DMS153 treated with DMSO at 0.1 percent for 48 hours (cell line): Measurements from ENCODE around the gene CXCR3.

Source experiments
- DNase-seq: peaks from one replicate; lab custom pipeline; 2025; ENCODE audit not compliant: unreplicated experiment; lab: John Stamatoyannopoulos, UW

Gene CXCR3

DNA sequence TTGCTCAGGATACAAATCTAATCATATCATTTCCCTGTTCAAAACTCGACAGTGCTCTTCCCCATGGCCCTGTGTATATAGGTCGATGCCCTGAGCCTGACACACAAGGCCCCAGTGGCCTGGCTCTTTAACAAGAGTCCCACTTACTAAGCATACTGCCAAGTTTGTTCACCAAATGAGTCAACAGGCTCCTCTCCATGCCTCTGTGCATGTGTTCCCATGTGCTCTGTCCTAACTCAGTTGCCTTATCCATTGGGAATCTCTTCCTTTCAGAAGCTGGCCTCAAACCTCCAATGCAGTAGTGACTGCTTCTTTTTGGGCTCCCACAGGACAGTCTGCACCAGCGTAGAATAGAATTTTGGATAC lies 18.9 kb upstream of the CXCR3 start:
- DNase-seq: no peak

DNA sequence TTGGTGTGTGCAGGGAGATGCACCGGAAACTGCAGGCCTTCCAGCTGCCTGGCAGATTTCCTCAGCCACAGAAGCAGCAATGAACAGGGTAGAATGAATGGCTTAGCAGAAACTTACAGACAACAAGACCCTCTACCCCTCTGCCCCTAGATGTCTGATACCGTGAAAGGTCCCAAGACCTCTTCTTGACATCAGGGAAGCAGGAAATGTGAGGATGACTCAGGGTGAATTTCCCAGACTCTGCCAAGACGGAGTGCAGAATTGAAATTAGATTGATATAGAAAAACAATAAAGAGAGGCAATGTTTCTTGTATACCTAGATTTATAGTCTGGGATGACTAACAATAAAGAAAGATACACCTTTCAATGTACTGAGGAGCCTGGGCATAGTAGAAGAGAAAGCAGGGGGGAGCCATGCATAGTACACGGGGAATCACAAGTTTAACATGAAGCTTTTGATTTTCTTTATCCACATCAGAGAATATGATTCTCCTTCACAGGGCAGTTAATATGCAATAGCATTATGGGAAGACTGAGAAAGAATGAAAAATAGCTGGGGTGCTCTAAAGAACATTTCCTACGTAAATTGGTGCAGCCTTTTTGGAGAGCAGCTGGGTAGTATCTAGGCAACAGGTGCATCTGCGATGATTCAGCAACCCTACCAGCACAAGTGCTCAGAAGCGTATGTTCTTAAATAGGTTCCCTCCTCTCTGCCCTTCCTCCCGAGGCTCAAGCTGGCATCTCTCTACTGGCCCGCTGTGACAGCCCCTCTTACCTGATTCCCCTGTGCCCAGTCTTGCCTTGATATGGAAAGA lies 18.3 kb upstream of the CXCR3 start:
- no peak for DNase-seq

DNA sequence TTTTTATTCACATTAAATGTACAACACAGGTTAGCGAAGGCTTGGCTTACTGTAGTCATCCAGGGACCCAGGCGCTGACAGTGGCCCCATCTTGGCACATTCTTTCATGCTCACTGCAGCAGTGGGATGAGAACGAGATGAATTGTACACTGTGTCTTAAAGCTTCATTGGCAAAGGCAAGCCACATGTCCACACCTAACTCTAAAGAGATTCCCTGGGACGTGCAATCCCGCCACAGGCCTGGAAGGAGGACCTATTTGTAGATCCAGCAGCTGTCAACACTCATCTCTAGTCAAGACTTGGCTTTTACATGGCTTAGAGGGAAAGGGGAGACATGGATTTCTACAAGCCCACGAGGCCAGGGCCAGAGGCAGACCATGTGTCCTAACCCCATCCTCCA lies 16.1 kb upstream of the CXCR3 start:
- no peak for DNase-seq

DNA sequence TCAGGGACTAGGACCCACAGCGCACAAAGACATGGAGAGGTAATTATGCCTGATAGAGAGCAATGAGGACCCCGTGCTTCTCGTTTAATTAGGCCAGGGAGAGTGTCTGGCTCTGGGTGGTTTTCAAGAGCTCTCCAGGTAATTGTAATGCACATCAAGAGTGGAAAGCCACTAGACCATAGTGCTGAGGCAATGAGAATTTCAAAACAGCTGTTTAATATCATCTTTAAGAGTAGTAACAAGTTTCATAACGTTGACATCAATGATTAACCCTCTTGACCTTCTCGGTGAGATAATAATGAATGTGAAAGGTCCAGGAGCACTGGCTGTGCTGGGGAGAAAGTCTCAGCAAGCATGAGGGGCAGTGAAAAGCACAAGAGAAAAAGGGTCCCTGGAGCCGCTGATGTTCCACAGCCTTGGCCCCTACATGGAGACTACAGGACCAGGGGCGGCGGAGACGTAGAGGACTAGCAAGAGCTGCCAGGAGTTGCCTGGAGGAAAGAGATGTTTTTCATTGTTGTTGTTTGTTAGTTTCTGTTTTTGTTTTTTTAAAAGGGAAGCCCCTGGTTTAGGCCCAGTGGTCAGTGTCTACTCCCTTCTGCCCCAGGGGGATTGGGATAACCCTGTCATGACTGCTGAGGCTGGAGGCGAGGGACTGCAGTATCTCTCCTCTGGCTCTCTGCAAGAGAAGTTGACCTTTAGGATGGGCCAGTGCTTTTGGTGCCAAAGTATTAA lies 14.8 kb upstream of the CXCR3 start:
- no peak for DNase-seq

DNA sequence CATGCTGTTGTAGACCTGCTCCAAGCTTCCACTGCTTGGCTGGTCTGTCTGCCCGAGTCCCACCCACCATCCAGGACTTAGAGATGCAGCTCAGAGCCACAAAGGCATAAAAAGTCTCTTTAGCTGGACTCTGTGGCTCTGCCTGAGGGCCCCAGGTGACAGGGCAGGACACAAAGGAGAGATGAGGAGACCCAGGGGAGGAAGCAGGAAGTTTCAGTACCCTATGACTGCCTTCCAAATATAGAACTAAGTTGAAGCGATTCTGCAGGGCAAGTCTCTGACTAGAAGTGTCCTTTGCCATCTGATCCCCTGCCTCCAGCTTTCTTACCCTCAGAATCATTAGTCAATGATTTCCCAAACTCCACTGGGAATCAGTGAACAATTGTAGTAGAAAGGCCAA lies 11.2 kb upstream of the CXCR3 start:
- DNase-seq: no peak

DNA sequence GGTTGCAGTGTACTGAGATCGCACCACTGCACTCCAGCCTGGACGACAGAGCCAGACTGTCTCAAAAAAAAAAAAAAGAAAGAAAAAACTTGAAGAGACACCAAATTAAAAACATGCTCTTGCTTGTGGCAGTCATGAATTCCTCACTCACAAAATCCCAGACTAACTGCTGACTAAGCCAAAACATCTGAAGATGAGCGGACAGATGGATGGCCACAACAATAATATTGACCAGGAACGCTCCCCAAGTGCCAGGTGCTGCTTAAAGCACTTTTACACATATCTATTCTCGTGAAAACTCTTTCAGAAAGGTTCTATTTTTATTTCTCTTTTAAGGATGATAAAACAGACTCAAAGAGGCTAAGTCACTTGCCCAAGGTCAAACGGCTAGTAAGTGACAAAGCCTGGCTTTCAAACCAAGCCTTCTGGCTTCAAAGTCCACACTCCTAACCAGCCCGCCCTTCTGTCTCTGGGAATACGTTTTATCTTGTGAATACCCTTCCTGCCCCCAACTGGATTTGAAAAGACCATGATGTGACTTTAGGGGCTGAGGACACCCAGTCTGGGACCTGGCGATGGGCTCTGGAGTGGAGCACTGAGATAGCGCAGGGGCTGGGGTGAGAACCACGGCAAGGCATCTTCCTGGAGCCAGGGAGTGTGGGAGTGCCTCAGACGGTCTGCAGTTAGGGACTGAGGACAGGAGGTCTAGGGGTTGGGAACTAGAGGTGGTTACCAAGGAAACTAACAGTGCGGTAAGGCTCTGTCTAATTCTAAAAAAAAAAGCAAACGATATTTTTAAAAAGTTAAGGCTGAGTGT lies 9.5 kb upstream of the CXCR3 start:
- DNase-seq: no peak

DNA sequence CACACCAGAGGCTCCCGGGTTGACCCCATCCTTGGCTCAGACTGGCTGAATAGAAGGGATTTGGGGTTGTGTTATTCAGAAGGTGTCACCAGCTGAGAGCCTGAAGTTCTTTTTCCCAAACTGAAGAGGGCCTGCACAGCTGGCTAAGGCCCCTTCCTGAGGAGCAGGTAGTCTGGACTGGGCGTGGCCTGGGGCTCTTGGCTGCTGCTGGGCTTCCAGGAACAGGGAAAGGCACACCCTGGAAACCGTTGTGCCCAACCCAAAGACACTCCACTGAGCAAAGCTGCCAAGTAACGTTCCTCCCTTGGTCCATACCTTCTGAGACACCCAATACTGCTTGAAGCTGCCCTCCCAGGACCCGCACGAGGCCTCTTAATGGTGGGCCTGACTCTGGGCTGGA lies 8.3 kb upstream of the CXCR3 start:
- no peak for DNase-seq

DNA sequence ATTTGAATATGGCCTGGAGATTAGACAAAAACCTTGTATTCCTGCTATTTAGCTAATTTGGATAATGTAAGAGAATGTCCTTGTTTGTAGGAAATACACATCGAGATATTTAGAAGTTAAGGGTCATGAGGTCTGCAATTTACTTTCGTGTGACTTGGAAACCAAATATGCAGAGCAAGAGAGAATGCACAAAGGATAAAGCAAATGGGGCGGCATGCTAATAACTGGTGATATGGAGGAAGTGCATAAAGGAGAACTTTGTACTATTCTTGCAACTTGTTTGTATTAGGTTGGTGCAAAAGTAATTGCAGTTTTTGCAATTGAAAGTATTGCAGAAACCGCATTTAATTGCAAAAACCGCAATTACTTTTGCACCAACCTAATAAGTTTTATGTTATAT lies 7.2 kb upstream of the CXCR3 start:
- DNase-seq: no peak

DNA sequence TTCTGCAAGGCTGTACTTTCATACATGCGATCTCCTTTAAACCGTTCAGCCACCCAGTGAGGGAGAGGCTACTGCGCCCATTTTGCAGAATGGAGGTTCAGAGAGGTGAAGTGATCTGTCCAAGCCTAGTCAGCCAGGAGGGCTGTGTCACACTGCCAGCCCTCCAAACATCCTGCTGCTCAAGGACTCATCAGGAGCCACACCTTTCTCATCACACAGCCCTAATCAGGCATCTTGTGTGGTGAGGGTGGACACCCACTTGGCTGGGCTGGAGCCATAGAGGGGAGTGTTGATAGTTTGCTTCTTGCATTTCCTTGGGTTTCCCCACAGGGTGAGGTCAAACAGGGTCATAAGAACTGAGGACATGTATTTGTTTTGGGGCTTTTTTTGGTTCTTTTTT lies 5.4 kb upstream of the CXCR3 start:
- no peak for DNase-seq

DNA sequence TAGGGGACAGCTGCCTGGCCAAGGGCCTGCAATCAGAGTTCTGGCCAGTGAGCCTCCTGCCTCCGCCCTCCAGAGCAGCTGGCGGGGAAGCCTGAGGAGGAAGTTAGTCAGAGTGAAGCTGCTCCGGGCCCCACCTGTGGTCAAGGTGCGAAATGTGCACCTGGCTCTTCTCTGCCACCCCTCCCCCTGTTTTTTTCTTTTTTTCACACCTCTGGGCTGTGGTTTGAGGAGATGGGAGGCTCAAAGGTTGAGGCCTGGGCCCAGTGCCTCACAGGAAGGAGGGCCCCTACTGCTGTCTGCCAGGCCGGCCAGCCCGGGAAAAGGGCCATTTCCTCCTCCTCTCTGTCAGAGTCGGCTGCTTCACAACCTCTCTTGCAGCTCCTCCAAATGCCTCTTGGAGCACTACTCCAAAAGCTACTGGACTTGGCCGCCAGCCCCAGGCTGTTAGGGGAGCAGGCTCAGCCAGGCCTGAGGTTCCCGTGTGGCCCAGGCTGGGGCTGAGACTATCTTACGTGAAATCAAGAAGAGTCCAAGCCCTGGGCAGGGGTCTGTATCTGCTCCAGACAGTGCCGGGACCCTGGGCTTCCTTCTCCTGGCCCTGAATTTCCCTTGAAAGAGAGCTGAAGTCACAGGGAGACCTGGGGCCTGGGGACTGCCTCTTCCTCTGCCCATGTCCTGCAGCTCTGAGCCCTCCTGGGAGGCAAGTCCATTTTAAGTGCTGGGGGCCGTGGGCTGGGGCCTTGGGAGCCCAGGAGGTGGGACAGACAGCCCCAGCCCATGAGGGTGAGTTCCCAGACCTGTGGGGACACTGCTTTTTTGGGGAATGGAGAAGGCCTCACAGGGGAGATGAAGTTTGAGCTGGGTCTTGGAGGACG lies 4.5 kb upstream of the CXCR3 start:
- no peak for DNase-seq

DNA sequence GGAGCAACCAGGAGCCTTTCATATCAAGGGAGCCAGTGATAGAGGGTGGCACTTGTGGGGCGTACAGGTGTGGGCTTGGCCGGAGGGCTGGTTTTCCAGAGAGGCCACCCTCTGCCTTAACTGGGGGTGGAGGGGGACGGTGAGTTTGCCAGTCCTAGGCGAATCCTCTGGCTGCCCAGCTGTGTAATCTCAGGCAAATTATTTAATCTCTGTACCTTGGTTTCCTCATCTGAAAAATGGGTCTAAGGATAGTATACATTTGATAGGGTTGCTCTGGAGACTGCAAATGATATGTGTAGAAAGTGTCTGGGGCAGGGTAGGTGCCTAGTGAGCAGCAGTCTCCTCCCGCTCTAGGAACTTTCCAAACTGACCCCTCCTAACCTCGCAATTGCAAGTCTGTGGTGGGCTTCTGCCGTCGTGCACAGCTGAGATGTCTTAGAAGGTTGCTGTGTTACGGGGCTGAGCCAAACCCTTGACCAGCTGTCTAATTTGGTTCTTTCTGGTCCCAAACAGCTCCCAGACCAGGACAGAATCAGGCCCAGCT lies 3.8 kb upstream of the CXCR3 start:
- no peak for DNase-seq

DNA sequence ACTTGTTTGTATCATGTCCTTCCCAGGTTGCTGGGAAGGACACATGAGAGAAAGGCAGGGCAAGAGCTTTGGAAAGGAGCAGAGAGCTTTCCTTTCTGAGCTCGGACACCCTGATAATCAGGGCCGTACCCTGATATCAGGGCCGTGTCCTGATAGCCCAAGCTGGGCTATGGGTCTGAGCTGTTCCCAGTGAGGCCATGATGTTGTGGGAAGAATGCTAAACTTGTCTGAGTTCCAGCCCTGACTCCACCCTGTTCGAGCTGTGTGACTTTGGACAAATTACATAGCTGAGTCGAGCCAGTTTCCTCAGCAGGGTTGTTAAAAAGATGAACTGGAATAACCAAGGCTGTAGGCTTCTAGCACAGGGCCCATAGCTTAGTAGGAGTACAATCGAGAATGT lies 3.3 kb upstream of the CXCR3 start:
- DNase-seq: no peak

DNA sequence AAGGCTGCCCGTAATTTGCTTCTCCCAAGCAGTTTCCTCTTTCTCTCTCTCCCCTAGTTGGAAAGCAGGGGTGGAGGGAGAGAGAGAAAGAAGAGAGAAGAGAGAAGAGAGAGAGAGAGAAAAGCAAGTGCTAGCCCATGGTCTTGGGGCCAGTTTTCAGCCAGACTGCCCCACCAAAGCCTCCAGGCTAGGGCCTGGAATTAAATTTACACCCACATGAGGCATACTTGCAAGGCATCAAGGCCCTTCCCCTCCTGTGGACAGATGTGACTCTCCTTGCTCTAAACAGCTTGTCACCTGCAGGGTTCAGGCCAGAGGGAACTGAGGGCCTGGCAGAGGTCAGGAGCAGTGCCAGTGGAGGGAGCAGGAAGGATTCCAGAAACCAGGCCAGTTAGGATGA lies 1.7 kb upstream of the CXCR3 start:
- DNase-seq: no peak

DNA sequence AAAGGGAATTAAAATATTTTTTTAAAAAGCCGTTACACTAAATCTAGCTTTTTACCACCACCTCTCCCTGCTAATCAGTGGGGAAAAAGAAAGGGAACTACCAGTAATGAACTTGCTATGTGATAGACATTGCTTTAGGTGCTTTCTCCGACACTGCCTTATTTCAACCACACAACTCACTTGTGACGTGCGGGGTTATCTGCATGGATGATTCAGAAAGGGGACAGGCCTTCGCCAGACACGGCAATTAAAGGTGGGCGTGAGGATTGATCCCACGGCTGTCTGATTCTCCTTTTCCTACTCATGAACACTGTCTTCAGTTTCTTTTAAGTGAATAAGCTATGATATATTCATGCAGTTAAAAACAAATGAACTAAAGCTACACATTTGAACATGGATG lies 882 bp upstream of the CXCR3 start:
- DNase-seq: no peak

DNA sequence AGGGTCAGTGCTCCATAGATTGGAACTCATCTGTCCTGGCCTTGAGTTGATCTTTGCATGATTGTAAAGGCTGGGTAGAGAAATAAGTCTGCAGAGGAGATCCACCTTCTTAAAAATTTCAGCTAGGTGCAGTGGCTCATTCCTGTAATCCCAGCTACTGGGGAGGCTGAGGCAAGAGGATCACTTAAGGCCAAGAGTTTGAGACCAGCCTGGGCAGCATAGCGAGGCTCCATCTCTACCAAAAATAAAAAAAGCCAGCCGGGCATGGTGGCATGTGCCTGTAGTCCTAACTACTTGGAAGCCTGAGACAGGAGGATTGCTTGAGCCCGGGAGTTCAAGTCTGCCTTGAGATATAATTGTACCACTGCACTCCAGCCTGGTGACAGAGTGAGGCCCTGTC lies 476 bp upstream of the CXCR3 start:
- DNase-seq: no peak

DNA sequence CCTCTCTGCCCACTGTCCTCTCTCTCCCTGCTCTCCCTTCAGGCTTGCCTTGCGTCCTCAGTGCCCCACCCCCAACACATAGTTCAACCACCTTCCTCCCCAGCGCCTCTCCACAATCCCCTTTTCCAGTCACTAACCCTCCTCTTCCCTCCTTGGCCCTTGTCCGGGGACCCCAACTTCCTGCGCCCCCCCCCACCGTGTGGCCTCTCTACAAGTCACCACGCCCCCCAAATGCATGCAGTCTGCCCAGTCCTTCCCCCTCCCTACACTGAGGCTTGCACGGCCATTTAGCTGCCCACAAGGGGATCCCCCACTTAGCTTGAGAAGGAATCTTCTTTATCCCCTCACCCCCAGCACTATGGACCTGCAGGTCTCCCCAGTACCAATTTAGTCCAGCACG lies 569 bp downstream of the CXCR3 start:
- no peak for DNase-seq

DNA sequence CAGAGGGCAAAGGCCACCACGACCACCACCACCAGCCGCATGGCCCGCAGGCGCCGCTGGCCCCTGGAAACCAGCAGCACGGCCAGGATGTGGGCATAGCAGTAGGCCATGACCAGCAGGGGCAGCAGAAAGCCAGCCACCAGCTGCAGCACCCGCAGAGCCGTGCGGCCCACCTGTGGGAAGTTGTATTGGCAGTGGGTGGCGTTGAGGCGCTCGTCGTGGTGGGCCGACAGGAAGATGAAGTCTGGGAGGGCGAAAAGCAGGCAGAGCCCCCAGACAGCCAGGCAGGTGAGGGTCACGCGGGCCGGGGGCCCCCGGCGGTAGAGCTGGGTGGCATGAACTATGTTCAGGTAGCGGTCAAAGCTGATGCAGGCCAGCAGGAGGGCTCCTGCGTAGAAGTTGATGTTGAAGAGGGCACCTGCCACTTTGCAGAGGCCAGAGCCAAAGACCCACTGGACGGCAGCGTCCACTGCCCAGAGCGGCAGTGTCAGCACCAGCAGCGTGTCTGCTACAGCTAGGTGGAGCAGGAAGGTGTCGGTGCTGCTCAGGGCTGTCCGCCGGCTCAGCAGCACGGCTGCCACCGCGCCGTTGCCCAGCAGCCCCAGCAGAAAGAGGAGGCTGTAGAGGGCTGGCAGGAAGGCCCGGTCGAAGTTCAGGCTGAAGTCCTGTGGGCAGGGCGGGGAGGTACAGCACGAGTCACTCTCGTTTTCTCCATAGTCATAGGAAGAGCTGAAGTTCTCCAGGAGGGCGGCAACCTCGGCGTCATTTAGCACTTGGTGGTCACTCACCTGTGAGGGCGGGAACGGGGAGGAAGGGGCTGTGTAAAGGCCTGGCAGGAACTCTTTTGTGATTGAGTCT lies 1.4 kb downstream of the CXCR3 start:
- no peak for DNase-seq

DNA sequence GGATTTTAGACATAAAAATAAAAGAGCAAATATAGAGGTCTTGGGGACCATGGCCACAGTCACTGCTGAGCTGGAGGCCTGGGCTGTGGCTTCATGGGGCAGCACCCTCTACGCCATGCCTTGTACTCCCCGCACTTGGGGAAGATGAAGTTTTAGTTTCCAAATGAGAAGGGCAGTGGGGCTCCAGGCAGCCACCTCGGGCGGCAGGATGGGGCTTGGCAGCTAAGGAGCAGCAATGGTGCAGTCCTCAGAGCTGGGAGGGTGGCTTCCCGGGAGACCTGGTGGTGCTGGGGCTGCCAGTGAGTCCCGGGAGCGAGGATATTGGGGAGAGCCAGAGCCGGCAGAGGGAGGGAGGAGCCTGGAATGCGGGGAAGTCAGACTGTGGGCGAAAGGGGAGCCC lies 2.4 kb downstream of the CXCR3 start:
- DNase-seq: no peak

DNA sequence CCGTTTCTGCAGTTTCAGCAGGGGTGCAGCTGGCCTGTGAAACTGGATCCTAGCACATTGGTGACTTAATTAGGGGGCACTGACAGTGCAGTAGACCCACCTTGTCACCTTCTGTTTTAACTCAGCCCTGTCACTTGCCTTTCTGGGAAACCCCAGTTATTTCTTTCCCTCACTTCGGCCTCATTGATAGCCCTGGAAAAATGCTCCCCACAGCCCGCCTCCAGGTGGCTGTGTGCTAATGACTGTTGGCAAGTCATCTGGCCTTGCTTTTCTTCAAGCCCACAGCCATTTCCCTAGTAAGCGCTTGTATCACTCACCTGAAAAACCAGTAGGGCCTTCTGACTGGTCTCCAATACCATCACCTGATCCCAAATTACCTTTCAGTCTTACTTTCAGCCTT lies 3.3 kb downstream of the CXCR3 start:
- no peak for DNase-seq

DNA sequence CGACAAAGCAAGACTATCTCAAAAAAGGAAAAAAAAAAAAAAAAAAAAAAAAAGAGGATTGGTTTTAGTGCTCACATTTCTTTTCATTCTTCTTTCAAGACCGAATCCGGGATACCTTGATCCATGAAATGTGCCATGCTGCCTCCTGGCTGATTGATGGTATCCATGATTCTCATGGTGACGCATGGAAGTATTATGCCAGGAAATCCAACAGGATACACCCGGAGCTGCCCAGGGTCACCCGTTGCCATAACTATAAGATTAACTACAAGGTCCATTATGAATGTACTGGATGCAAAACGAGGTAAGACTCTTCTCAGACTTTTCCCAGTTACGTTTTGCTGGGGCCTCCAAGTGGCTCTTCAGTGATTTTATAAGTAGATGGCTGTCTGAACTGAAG lies 6.1 kb downstream of the CXCR3 start:
- DNase-seq: no peak
